ENCODE measurements around the gene C22orf23.

Gene C22orf23

DNA sequence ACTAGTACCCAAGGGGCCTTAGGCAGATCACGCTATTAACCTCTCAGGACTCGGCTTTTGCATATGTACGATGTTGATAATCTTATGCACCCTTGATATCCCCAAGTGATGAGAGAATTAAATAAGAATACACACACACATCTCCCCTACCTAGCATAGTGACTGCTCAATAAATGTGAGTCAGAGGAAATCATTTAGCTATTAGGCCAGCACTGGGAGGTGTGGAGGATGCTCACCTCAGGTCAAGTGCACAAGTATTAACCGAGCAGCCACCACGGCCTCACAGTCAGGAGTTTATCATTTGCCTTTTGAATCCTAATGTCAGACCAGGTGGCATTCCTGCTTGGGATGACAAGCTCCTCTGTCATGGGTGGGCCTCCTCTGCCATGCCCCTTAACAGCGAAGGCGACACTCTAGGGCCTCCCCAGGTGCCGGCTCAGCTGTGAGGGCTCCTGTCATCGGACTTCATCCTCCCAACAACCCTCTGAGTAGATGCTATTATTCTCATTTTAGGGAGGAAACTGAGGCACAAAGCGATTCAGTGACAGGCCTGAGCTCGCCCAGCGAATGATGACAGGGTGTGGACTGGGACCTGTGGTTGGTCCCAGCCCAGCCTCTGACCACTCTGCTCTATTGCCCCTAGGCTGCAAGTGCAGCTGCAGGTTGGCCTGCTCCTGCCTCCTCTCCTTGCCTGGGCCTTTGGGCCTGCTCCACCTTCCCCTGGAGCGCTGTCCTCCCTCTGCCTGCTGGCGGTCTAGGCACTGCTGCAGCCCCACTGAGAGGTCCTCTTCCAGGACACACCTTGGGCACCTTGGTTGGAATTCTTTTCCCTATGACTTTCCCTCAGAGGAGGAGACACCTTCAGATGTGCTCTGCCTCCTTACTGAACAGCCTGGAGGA lies 36.0 kb upstream of the C22orf23 start:
- no peak overlapping the region for H3K4me2 ChIP-seq (ENCODE audit: low read length)
- no peaks in the 10 kb centered on the region for H3K4me1 ChIP-seq (ENCODE audit: low read length)
- H3K27me3 ChIP-seq (ENCODE audit: low read depth, low read length): no peaks in the 10 kb centered on the region
- no peaks in the 10 kb centered on the region for H3K79me2 ChIP-seq (ENCODE audit: low read length)
- H4K20me1 ChIP-seq (ENCODE audit: insufficient read depth, low read length): no peaks in the 10 kb centered on the region
- H3K27ac ChIP-seq (ENCODE audit: low read length): no peak overlapping the region
- no peak overlapping the region for H3K9ac ChIP-seq (ENCODE audit: low read length)
- H2AFZ ChIP-seq (ENCODE audit: low read depth, low read length): no peak overlapping the region
- H3K9me3 ChIP-seq (ENCODE audit: insufficient read depth, low read length): no peaks in the 10 kb centered on the region
- no peaks in the 10 kb centered on the region for H3K36me3 ChIP-seq (replicated peaks; ENCODE audit: low read depth, low read length)
- H3K4me3 ChIP-seq (ENCODE audit: low read length): no peak overlapping the region
- TF ChIP-seq, protein P1, sequence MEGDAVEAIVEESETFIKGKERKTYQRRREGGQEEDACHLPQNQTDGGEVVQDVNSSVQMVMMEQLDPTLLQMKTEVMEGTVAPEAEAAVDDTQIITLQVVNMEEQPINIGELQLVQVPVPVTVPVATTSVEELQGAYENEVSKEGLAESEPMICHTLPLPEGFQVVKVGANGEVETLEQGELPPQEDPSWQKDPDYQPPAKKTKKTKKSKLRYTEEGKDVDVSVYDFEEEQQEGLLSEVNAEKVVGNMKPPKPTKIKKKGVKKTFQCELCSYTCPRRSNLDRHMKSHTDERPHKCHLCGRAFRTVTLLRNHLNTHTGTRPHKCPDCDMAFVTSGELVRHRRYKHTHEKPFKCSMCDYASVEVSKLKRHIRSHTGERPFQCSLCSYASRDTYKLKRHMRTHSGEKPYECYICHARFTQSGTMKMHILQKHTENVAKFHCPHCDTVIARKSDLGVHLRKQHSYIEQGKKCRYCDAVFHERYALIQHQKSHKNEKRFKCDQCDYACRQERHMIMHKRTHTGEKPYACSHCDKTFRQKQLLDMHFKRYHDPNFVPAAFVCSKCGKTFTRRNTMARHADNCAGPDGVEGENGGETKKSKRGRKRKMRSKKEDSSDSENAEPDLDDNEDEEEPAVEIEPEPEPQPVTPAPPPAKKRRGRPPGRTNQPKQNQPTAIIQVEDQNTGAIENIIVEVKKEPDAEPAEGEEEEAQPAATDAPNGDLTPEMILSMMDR (IDR thresholded peaks at IDR 0.05; ENCODE audit: low read depth, low read length): no peak
- no peak for TF ChIP-seq EZH2phosphoT487 (IDR thresholded peaks at IDR 0.05; ENCODE audit: low read depth)

DNA sequence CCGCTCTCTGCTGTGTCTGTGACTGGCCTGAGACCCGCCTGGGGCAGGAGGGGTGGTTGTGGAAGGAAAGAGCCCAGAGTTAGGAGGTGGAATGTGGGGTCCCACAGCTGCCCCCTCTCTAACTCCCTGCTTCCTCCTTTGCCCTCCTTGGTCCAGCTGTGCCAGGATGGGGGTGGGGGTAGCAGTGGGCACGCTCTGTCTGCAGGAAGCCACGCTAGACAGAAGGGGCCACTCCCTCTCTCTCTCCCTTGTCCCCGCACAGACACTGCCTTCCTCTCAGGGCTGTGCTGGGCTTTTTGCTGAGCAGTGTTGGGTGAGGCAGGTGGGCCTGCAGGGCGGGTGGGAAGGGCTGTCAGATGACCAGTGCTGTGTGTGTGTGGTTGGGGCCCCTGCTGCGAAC lies 33.0 kb upstream of the C22orf23 start:
- Histone ChIP-seq H3K4me1 (ENCODE audit: low read length) (no peaks in the 10 kb centered on the region), H3K27me3 (ENCODE audit: low read depth, low read length) (no peaks in the 10 kb centered on the region), H3K4me3 (ENCODE audit: low read length) (no peak overlapping the region), H3K27ac (ENCODE audit: low read length) (no peak overlapping the region), H3K9me3 (ENCODE audit: insufficient read depth, low read length) (no peaks in the 10 kb centered on the region), H3K79me2 (ENCODE audit: low read length) (no peaks in the 10 kb centered on the region), H2AFZ (ENCODE audit: low read depth, low read length) (no peak overlapping the region), H3K9ac (ENCODE audit: low read length) (no peak overlapping the region), H4K20me1 (ENCODE audit: insufficient read depth, low read length) (no peaks in the 10 kb centered on the region), H3K4me2 (ENCODE audit: low read length) (no peak overlapping the region), H3K36me3 (replicated peaks; ENCODE audit: low read depth, low read length) (no peaks in the 10 kb centered on the region)
- no peak for TF ChIP-seq EZH2phosphoT487 (IDR thresholded peaks at IDR 0.05; ENCODE audit: low read depth)
- TF ChIP-seq, protein P1 (IDR thresholded peaks at IDR 0.05; ENCODE audit: low read depth, low read length): no peak

DNA sequence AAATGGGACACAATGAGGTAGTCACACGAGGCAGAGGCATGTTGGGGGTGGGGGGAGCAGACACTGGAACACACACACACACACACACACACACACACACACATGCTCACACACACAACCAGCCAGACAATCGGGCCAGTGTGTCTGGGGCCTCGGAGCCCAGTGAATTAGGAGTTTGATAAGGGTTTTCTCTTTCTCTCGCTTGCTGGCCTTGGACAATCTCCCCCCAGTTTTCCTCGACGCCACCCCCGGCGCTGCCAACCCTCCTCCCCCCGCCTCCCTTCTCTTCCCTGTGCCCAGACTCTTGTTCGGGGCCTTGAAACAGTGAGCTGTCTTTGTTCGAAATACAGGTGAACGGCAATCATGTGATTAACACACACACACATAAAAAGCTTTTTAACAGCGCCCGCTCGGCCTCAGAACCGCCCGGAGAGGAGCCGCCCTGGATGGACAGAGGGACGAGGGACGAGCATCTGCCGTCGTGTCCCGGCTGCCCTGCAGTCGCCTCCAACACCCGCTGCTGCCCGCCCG lies 32.4 kb upstream of the C22orf23 start:
- H3K27me3 ChIP-seq (ENCODE audit: low read depth, low read length): no peaks in the 10 kb centered on the region
- H3K79me2 ChIP-seq (ENCODE audit: low read length): no peaks in the 10 kb centered on the region
- H4K20me1 ChIP-seq (ENCODE audit: insufficient read depth, low read length): no peaks in the 10 kb centered on the region
- H3K4me3 ChIP-seq (ENCODE audit: low read length): no peak overlapping the region
- no peaks in the 10 kb centered on the region for H3K4me1 ChIP-seq (ENCODE audit: low read length)
- H3K27ac ChIP-seq (ENCODE audit: low read length): no peak overlapping the region
- no peak overlapping the region for H3K9ac ChIP-seq (ENCODE audit: low read length)
- no peak overlapping the region for H3K4me2 ChIP-seq (ENCODE audit: low read length)
- H3K36me3 ChIP-seq (replicated peaks; ENCODE audit: low read depth, low read length): no peaks in the 10 kb centered on the region
- H2AFZ ChIP-seq (ENCODE audit: low read depth, low read length): no peak overlapping the region
- no peaks in the 10 kb centered on the region for H3K9me3 ChIP-seq (ENCODE audit: insufficient read depth, low read length)
- TF ChIP-seq EZH2phosphoT487 (IDR thresholded peaks at IDR 0.05; ENCODE audit: low read depth): no peak
- TF ChIP-seq, protein P1 (IDR thresholded peaks at IDR 0.05; ENCODE audit: low read depth, low read length): no peak

DNA sequence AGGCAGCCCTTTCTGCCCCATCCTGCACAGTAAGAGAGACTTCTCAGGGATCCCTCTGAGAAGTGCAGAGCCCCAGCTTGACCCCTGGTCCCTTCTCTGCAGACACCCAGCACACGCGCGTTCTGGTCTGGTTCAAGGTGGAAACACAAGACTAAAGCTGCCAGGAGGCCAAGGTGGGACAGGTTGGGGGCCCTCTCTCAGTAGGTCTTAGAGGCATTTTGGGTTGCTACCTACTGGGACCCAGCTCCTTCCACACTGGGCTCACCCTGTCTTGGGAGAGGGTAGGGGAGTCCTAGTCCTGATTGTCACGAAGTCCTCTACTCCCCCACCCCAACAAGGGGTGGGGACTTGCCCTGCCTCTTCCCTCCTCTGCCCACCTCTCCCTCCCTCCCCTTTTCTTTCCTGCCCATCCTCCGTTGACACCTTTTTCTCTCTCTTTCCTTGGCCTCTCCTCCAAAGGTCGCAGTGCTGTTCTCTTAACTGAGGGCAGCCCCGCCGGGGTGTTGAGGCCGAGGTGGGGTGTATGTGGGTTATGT lies 31.7 kb upstream of the C22orf23 start:
- Histone ChIP-seq H3K27ac (ENCODE audit: low read length) (no peak overlapping the region), H2AFZ (ENCODE audit: low read depth, low read length) (no peak overlapping the region), H3K79me2 (ENCODE audit: low read length) (no peaks in the 10 kb centered on the region), H4K20me1 (ENCODE audit: insufficient read depth, low read length) (no peaks in the 10 kb centered on the region), H3K27me3 (ENCODE audit: low read depth, low read length) (no peaks in the 10 kb centered on the region), H3K9ac (ENCODE audit: low read length) (no peak overlapping the region), H3K9me3 (ENCODE audit: insufficient read depth, low read length) (no peaks in the 10 kb centered on the region), H3K4me2 (ENCODE audit: low read length) (no peak overlapping the region), H3K4me1 (ENCODE audit: low read length) (no peaks in the 10 kb centered on the region), H3K4me3 (ENCODE audit: low read length) (no peak overlapping the region), H3K36me3 (replicated peaks; ENCODE audit: low read depth, low read length) (no peaks in the 10 kb centered on the region)
- TF ChIP-seq, protein P1 (IDR thresholded peaks at IDR 0.05; ENCODE audit: low read depth, low read length): no peak
- TF ChIP-seq EZH2phosphoT487 (IDR thresholded peaks at IDR 0.05; ENCODE audit: low read depth): no peak
